ENCODE data around the gene AGL.
"Not testable (repeated sequence)": the region's sequence is repeated elsewhere in the genome, so short reads cannot be mapped to it uniquely, and the experiment has no call there.

Gene AGL

DNA sequence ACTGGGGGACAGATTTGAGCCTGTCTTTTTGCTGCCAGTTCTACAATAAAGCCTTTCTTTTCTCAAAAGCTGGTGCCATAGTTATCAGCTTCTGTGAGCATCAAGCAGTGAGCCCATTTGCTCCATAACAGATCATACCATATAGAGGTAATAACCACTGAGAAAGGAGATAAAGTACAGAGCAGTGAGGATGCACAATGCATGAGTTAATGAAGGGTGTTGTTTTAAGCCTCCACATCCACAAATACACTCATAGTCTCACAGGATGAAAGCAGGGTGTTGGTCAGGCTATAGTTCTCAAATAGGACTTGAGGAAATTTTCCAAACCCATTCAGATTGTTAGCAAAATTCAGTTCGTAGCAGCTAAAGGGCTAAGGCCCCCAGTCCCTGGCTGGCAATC is 94.0 kb downstream of the AGL start:
- no peak for DNase-seq

DNA sequence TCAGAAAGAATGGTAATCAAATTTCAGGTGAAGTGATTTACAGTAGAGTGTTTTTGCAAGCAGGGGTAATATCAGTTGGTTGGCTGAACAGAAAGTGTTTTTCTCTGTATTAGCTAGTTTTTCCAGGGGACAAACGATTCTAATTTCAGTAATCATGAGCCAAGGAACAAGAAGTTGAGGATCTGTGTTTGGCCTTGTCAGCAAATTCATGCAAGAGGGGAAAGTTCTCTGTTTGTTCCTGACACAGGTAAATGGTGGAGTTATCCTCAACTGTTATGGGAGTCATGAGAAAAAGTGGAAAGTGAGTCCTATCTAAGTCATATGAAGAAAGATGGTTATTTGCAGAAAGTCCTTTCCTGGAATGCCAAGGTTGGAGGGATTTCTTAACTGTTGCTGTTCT is 95.0 kb downstream of the AGL start:
- DNase-seq: no peak

DNA sequence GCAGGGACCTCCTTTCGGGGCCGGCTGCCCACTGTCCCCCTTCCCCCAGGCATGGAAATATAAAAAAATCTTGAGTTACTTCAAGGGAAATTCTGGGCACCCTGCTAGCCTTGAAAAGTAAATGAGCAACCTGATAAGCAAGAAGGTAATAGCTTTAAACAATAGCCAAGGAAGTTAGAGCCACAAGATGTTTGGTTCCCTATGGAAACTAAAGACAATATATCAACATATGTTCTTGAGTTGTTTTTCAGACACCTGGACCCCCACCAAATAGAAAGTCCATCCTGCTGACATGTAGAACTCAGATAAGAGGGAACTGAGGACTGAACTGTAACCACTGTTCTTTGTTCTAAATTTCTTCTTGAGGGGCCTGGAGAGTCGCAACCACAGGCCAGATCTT is 100.3 kb downstream of the AGL start:
- no peak for DNase-seq

DNA sequence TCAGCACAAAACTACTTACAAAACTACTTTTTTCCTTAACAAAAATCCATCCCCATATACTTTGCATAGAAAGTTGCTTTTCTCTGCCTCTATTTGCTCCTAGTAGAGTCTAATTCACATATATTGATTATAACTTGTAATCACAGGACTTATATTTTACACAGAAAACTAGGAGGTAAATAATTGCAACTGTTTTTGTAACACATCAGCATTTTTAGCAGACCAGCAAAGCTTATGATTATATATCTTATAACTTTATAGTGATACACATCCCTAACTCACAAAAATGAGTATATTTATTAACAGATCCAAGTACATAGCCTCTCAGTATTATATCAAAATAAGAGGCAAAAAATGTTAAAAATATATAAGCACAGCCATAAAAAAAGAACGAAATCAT is 102.4 kb downstream of the AGL start:
- no peak for DNase-seq

DNA sequence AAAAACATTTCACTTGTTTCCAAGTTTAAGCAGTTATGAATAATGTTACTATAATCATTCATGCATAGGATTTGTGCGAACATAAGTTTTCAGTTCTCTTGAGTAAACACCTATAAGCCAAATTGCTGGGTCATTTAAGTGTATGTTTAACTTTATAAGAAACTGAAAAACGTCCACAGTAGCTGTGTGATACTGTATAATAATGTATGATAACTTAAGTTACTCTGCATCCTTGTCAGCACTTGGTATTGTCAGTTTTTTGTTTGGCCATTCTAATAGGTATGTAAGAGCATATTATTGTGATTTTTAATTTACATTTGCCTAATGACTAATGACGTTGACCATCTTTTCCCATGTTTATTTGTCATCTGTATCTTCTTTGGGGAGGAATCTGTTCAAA is 105.2 kb downstream of the AGL start:
- DNase-seq: no peak

DNA sequence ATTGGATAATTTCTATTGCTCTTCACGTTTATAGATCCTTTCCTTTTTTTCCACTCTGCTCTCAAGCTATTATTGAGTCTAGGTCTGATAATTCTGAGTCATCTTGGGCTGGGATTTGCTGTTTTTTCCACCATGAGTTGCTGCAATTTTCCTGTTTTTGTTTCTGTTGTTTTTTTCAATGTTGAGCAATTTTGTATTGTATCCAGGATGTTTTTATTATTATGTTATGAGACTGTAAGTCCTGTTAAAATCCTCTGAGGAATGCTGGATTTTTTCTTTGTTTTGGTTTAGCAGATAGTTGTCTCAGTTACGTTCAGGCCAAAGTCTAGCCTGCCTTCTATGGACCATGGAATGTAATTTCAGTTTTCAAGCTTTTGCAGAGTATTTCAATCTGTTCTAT is 106.6 kb downstream of the AGL start:
- DNase-seq: no peak

DNA sequence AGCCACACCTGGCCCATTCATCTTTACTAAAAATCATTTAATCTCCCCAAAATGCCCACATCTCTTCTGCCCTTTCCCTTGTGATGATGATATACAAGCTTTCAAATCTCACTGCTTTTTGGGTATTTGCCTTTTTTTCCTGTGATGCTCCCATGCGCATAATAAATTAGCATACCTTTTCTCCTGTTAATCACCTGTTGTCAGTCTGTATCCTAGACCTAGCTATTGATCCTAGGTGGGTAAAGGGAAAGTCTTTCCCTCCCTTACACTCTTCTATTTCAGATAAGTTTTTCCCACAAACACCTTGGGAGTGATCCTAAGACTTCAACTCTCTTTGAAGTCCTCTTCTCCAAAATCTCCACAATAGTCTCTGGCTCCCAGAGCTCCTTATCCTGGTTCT is 107.7 kb downstream of the AGL start:
- DNase-seq: no peak

DNA sequence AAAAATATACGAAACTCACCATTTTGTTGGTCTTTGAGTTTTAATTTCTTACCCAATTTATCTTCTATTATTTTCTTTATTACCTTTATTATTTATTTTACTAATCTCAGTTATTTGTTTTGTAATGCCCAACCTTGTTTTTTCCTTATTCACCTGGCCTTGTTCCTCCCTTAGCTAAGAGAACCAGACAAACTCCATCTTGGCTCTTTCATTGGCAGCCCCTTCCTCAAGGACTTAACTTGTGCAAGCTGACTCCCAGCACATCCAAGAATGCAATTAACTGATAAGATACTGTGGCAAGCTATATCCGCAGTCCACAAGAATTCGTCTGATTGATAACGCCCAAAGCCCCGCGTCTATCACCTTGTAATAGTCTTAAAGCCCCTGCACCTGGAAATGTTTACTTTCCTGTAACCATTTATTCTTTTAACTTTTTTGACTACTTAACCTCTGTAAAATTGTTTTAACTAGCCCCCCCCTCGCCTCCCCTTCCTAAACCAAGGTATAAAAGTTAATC is 109.1 kb downstream of the AGL start:
- DNase-seq: not testable (repeated sequence)

DNA sequence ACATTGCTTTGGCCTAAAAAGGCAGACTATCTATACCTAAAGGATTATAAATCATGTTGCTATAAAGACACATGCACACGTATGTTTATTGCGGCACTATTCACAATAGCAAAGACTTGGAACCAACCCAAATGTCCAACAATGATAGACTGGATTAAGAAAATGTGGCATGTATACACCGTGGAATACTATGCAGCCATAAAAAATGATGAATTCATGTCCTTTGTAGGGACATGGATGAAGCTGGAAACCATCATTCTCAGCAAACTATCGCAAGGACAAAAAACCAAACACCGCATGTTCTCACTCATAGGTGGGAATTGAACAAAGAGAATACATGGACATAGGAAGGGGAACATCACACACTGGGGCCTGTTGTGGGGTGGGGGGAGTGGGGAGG is 110.1 kb downstream of the AGL start:
- not testable (repeated sequence) for DNase-seq

DNA sequence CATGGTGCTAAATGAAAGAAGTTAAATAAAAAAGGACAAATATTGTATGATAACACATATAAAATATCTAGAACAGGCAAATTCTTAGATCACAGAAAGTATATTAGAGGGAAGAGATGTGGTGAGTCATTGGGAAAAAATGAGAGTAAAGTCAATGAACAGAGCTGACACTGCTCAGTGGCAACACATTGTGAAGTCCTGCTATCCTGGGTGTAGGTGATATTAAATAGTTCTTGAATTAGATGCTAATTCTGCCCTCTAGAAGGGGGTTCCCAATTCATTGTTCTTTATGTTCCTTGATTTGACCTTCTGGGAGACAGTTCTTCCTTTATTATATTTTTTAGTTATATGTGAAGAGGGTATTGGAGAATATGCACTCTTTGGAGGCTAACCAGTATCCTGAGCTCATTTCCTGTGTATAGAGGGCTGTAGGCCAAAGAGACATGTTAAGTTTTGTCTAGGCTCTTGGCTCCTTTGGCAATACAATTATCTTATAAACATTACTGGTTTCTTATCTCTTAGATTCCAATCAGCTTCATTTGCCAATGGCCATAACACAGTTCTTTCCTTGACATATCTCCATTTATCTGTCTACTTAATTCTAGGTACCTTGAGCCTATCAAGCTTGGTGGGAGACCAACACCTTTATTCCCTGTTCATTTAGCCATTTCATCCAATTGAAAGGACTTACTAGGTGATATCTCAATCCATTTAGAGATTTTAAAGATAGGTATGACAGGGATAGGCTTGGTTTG is 113.1 kb downstream of the AGL start:
- DNase-seq: no peak

DNA sequence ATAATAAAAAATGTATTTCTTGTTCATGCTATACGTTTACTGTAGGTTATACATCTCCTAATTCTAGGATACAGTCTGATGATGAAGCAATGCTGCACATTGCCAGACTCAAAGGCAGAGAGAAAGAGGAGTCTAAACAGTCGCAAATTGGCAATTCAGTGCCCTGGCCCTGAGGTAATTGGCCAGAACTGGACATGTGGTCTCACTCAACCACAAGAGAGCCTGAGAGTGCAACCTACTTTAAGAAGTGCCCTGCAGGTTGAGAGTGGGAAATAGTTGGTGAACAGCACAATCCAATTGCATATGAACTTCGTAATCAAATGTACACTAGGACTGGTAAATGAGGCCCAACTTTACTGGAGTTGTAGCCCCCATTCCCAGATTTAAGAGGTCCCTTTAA is 114.6 kb downstream of the AGL start:
- no peak for DNase-seq

DNA sequence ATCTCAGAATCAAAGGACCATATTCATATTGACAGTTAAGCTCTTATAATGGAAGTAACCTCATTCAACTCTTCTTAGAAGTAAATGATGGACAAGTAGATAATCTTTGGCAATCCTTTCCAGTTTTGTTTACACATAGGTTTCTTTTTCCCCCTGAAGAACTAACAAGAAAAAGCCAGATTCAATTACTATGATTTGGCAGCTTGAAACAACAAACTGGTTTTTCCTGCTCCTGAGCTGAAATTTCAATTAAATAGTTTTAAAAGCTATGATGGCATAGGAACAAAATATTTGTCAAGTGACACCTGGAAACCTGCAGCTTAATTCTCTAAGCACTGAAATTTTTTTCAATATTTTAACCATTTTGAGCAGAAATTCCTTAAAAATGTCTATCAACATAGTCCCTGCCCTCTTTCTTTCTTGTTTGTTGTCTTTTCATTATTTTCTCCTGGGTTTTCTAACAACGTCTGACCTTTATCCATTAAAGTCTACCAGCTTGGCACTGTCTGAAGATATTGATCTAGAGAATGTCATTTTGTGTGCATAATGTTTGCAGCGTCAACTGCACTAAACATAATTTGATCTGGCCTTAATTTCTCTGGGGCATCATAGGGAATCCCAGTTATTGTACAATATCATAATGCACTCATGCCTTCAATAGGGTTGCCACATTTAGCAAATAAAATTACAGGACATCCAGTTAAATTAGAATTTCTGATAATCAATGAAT is 115.7 kb downstream of the AGL start:
- no peak for DNase-seq

DNA sequence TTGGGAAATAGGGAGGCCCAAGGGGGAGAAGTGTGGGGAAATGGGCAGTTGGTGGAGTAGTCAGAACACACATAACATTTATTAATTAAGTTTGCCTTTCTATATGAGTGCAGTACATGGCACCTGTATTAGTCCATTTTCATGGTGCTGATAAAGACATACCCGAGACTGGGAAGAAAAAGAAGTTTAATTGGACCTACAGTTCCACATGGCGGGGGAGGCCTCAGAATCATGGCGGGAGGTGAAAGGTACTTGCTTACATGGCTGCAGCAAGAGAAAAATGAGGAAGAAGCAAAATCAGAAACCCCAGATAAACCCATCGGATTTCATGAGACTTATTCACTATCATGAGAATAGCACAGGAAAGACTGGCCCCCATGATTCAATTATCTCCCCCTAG is 118.1 kb downstream of the AGL start:
- no peak for DNase-seq

DNA sequence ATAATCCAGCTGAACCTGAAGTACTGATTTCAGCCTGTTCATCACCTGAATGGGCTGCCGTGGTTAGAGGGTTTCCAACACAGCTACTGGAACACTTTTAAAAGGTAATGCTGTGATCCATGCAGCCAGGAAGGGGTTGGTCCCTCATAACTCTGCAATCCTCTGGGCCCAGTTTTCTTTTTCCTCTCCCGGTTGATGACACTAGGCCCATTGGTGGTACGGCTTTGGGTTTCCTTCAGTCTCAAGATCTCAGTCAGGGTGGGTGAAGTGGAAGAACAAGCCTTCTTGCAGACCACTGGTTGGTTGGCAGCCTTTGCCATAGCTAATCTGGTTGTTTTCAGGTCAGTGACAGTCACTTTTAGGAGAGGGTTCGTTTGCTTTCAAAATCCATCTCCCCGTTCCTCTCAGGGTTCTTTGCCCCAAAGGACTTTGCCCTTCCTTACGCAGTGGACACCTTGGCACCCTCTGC is 119.1 kb downstream of the AGL start:
- DNase-seq: no peak

DNA sequence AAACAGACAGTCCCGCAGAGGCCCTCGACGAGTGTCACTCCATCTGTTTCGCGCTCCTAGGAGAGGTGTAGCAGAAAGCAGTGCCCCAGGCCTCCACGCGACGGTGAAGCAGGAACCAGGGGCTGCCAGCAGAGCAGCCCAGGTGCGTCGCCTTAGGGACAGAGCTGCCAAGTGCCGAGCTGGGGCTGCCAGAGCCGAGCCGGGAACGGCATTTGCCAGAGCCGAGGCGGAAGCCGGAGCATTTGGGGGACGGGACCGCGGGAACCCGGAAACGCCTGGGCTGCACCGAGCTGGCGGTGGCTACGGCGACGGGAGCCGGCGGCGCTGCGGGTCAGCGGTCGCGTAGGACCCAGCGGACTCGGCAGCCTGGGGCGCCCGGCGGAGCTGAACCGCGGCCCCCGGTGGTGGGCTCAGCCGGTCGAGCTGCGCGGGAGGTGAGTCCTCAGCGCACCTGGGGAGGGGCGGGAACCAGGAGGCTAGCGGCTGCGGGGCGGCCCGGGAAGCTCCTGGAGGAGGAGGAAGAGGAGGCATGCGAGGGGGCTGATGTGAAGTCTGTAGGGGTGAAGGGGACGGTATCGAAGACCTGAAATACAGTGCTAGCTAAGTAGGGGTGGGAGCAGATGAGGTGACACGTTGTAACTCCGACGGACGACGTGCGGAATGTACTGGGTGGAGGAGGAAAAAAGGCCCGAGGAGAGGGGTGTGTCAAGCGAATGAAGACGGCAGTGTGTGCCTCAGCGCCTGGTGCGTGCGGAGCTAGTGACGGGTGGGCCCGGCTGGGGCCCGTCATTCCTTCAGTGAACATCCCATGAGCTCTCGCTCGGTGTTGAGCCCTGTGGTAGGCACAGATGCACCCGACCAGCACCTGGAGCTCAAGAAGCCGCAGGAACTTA is 119.8 kb downstream of the AGL start, which contains the start of gene SLC35A3:
SLC35A3 (plus strand) TSS at position 268 of the 893 bp plus-strand sequence. CDS start 23,559 bp downstream, outside the sequence.
- peak; percentile 51 for DNase-seq

DNA sequence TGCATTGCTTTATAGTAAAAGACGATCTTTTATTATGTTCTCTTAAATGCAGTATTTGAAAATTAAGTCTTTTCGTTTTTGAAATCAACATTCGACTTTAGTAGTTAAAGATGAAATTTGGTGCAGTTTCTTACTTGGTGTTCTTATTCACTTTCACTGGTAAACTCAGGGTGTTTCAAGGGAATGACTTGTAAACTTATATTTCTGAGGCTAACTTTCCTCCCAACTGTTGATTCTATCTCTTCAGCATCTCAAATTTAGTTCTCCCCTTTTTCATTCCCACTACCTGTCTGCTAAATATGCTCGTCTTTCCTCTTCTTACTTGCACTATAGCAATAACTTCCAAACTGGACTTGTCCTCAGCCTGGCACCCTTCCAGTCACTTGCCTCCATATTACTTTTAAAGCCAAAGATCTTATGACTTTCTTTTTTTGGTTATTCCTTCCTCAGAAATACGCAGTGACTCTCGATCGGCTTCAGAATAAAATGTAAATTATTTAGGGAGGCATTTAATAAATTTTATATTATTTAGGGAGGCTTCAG is 120.6 kb downstream of the AGL start:
- no peak for DNase-seq

DNA sequence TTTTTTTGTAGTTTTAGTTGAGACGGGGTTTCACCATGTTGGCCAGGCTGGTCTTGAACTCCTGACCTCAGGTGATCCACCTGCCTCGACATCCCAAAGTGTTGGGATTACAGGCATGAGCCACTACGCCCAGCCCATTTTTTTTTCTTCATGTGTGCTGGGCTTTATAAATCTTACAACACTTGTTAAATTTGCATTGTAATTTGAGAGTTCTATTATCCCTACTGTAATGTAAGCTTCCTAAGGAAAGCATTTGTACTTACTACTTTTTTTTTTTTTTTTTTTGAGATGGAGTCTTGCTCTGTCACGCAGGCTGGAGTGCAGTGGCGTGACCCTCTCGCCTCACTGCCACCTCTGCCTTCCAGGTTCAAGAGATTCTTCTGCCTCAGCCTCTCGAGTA is 121.9 kb downstream of the AGL start:
- not testable (repeated sequence) for DNase-seq
